ENCODE data around the gene GHDC.
"Not testable (repeated sequence)": the region's sequence is repeated elsewhere in the genome, so short reads cannot be mapped to it uniquely, and the experiment has no call there.

GHDC gene

GRCh38 chr17:42146911-42147607, 47.2 kb downstream of the GHDC start:
- Histone ChIP-seq H3K9me2 (ENCODE audit: low read depth, low read length) (no peaks in the 10 kb centered on the region), H3K4me3 (ENCODE audit: low read depth, low read length, poor library complexity, severe bottlenecking) (no peak overlapping the region), H3K9me3 (ENCODE audit: low read length) (no peaks in the 10 kb centered on the region), H3K27me3 (ENCODE audit: insufficient read depth, low read length) (no peaks in the 10 kb centered on the region), H3F3A (ENCODE audit: insufficient read depth, low read length) (no peaks in the 10 kb centered on the region), H3K4me1 (ENCODE audit: insufficient read depth, low read length, severe bottlenecking) (peaks cover 12% of the 10 kb centered on the region), H3K79me2 (ENCODE audit: insufficient read depth, low read length) (peaks cover 25% of the 10 kb centered on the region), H3K27ac (ENCODE audit: low read depth, low read length, poor library complexity, severe bottlenecking) (no peak overlapping the region), H3K36me3 (ENCODE audit: insufficient read depth, low read length) (peaks cover 46% of the 10 kb centered on the region), H2AFZ (ENCODE audit: low read length) (no peak overlapping the region), H3K9ac (ENCODE audit: low read length) (no peak overlapping the region), H4K20me1 (ENCODE audit: insufficient read depth, low read length) (no peaks in the 10 kb centered on the region), H3K4me2 (ENCODE audit: low read length) (no peak overlapping the region)
- no peak for TF ChIP-seq EZH2 (IDR thresholded peaks at IDR 0.05; ENCODE audit: borderline replicate concordance, low read length)
- no peak for TF ChIP-seq CTCF (IDR thresholded peaks at IDR 0.05; ENCODE audit: low read length)

DNA sequence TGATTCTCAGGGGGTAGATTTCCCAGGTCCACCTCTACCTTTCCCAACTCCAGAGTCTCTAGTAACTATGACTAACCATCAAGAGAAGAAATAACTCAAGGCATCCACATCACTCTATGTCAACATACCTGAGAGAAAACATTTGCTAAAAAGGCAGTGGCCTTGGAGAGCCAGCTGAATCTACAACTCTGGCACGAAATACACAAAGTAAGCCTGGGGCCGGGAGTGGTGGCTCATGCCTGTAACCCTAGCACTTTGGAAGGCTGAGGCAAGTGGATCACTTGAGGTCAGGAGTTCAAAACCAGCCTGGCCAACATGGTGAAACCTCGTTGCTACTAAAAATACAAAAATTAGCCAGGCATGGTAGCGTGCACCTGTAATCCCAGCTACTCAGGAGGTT, 51.2 kb downstream of the GHDC start:
- H3K27me3 ChIP-seq (ENCODE audit: insufficient read depth, low read length); H3K27ac ChIP-seq (ENCODE audit: low read depth, low read length, poor library complexity, severe bottlenecking); H3K9me2 ChIP-seq (ENCODE audit: low read depth, low read length); H4K20me1 ChIP-seq (ENCODE audit: insufficient read depth, low read length); H3K9me3 ChIP-seq (ENCODE audit: low read length); H3F3A ChIP-seq (ENCODE audit: insufficient read depth, low read length); H3K4me3 ChIP-seq (ENCODE audit: low read depth, low read length, poor library complexity, severe bottlenecking); H3K9ac ChIP-seq (ENCODE audit: low read length); H3K4me2 ChIP-seq (ENCODE audit: low read length); H2AFZ ChIP-seq (ENCODE audit: low read length): not testable (repeated sequence)
- Histone ChIP-seq H3K4me1 (ENCODE audit: insufficient read depth, low read length, severe bottlenecking) (peaks cover 18% of the 10 kb centered on the region), H3K36me3 (ENCODE audit: insufficient read depth, low read length) (peaks cover 37% of the 10 kb centered on the region), H3K79me2 (ENCODE audit: insufficient read depth, low read length) (peaks cover 11% of the 10 kb centered on the region)

DNA sequence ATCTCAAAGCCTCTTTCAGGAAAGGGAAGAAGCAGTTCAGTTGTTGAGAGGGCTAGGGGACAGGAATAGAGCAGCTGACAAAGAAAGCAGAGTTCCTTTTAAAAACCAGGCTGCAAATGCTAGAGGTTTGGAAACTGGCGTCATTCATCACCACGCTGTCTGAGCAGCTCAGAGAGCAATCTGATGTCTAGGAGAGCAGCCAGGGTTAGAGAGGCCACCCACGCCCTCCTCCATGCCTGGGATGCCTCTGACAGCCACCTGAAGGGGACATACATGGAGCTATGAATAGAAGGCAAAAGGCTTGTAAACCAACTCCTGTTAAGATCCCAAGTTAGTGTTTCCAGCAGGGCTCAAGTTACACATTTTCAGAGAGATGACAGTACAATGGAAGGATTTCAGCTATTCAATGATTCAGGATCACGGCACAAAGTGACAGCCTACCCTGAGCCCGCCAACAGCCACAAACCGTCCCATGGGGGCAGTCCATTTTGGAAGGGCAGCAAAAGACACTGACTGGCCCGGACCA, 51.9 kb downstream of the GHDC start:
- Histone ChIP-seq H3K9ac (ENCODE audit: low read length) (no peak overlapping the region), H3K27me3 (ENCODE audit: insufficient read depth, low read length) (no peaks in the 10 kb centered on the region), H3K9me3 (ENCODE audit: low read length) (no peaks in the 10 kb centered on the region), H3K4me1 (ENCODE audit: insufficient read depth, low read length, severe bottlenecking) (peaks cover 25% of the 10 kb centered on the region), H2AFZ (ENCODE audit: low read length) (no peak overlapping the region), H3K4me2 (ENCODE audit: low read length) (no peak overlapping the region), H3K27ac (ENCODE audit: low read depth, low read length, poor library complexity, severe bottlenecking) (no peak overlapping the region), H3F3A (ENCODE audit: insufficient read depth, low read length) (no peaks in the 10 kb centered on the region), H3K79me2 (ENCODE audit: insufficient read depth, low read length) (peaks cover 16% of the 10 kb centered on the region), H3K36me3 (ENCODE audit: insufficient read depth, low read length) (peaks cover 35% of the 10 kb centered on the region), H3K9me2 (ENCODE audit: low read depth, low read length) (no peaks in the 10 kb centered on the region), H4K20me1 (ENCODE audit: insufficient read depth, low read length) (no peaks in the 10 kb centered on the region), H3K4me3 (ENCODE audit: low read depth, low read length, poor library complexity, severe bottlenecking) (no peak overlapping the region)
- TF ChIP-seq CTCF (IDR thresholded peaks at IDR 0.05; ENCODE audit: low read length) = no peak
- no peak for TF ChIP-seq EZH2 (IDR thresholded peaks at IDR 0.05; ENCODE audit: borderline replicate concordance, low read length)

- Histone ChIP-seq H3K36me3 (ENCODE audit: insufficient read depth, low read length) (peaks cover 33% of the 10 kb centered on the region), H3K27ac (ENCODE audit: low read depth, low read length, poor library complexity, severe bottlenecking) (no peak overlapping the region), H3K4me2 (ENCODE audit: low read length) (no peak overlapping the region), H3K4me1 (ENCODE audit: insufficient read depth, low read length, severe bottlenecking) (peaks cover 35% of the 10 kb centered on the region), H3K4me3 (ENCODE audit: low read depth, low read length, poor library complexity, severe bottlenecking) (no peak overlapping the region), H3F3A (ENCODE audit: insufficient read depth, low read length) (no peaks in the 10 kb centered on the region), H3K9me2 (ENCODE audit: low read depth, low read length) (no peaks in the 10 kb centered on the region), H3K27me3 (ENCODE audit: insufficient read depth, low read length) (no peaks in the 10 kb centered on the region), H4K20me1 (ENCODE audit: insufficient read depth, low read length) (no peaks in the 10 kb centered on the region), H3K9me3 (ENCODE audit: low read length) (no peaks in the 10 kb centered on the region), H3K79me2 (ENCODE audit: insufficient read depth, low read length) (peaks cover 19% of the 10 kb centered on the region), H3K9ac (ENCODE audit: low read length) (no peak overlapping the region), H2AFZ (ENCODE audit: low read length) (no peak overlapping the region)
- TF ChIP-seq EZH2 (IDR thresholded peaks at IDR 0.05; ENCODE audit: borderline replicate concordance, low read length) = no peak
These were observed 52.9 kb downstream of the GHDC start for GRCh38 chr17:42141382-42141781.

GRCh38 chr17:42140690-42141089, 53.6 kb downstream of the GHDC start:
- H3K9me3 ChIP-seq (ENCODE audit: low read length); H3K27me3 ChIP-seq (ENCODE audit: insufficient read depth, low read length); H3K4me3 ChIP-seq (ENCODE audit: low read depth, low read length, poor library complexity, severe bottlenecking); H4K20me1 ChIP-seq (ENCODE audit: insufficient read depth, low read length); H3K4me2 ChIP-seq (ENCODE audit: low read length); H2AFZ ChIP-seq (ENCODE audit: low read length); H3K27ac ChIP-seq (ENCODE audit: low read depth, low read length, poor library complexity, severe bottlenecking); H3F3A ChIP-seq (ENCODE audit: insufficient read depth, low read length); H3K9ac ChIP-seq (ENCODE audit: low read length); H3K9me2 ChIP-seq (ENCODE audit: low read depth, low read length): not testable (repeated sequence)
- peaks cover 28% of the 10 kb centered on the region for H3K36me3 ChIP-seq (ENCODE audit: insufficient read depth, low read length)
- H3K4me1 ChIP-seq (ENCODE audit: insufficient read depth, low read length, severe bottlenecking) = peaks cover 42% of the 10 kb centered on the region
- H3K79me2 ChIP-seq (ENCODE audit: insufficient read depth, low read length) = peaks cover 19% of the 10 kb centered on the region

Measured in OCI-LY1 (cell line).